ENCODE measurements around the gene PSMD9.

DNA sequence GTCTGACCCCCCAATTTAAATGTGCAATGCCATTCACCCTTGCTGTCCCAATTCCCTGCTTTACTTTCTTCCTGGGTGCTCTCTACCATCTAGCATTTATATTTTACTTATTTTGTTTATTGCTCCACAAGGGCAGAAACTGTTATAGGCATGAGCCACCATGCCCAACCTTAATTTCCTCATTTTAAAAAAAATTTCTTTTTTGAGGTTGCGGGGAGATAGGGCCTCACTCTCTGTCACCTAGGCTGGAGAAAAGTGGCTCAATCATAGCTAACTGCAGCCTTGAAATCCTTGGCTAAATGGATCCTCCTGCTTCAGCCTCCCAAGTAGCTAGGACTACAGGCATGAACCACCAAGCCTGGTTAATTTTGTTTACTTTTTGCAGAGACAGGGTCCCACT, 42.9 kb upstream of the PSMD9 start:
- TF ChIP-seq, protein P1, sequence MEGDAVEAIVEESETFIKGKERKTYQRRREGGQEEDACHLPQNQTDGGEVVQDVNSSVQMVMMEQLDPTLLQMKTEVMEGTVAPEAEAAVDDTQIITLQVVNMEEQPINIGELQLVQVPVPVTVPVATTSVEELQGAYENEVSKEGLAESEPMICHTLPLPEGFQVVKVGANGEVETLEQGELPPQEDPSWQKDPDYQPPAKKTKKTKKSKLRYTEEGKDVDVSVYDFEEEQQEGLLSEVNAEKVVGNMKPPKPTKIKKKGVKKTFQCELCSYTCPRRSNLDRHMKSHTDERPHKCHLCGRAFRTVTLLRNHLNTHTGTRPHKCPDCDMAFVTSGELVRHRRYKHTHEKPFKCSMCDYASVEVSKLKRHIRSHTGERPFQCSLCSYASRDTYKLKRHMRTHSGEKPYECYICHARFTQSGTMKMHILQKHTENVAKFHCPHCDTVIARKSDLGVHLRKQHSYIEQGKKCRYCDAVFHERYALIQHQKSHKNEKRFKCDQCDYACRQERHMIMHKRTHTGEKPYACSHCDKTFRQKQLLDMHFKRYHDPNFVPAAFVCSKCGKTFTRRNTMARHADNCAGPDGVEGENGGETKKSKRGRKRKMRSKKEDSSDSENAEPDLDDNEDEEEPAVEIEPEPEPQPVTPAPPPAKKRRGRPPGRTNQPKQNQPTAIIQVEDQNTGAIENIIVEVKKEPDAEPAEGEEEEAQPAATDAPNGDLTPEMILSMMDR (IDR thresholded peaks at IDR 0.05; ENCODE audit: low read length): no peak
- TF ChIP-seq EZH2 (IDR thresholded peaks at IDR 0.05; ENCODE audit: borderline replicate concordance, low read length): no peak
